HG03439 (cell line): ENCODE measurements around the gene OSBPL2.

Source experiments
- ATAC-seq: cut with Tn5 transposase; IDR thresholded peaks from one replicate; pipeline ENCODE4 v1.9.1; 2021; ENCODE audit warnings: mild to moderate bottlenecking, moderate library complexity; ENCODE audit not compliant: unreplicated experiment

OSBPL2 gene

DNA sequence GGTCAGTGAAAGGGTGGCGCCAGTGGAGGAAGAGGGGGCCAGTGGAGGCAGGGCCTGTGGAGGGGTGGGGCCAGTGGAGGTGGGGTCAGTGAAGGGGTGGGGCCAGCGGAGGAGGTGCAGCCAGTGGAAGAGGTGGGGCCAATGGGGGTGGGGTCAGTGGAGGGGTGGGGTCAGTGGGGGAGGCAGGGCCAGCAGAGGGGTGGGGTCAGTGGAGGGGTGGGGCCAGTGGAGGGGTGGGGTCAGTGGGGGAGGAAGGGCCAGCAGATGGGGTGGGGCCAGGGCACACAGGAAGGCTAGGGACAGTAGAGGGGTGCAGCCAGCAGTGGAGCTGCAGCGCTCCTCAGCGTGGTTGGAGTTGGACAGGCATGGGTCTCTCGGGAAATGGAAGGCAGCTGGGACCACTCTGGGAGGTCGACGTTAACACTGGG is 83.2 kb downstream of the OSBPL2 start:
- no peak for ATAC-seq

GRCh38 chr20:62321975-62322374 is 83.7 kb downstream of the OSBPL2 start:
- ATAC-seq: no peak

GRCh38 chr20:62322492-62323041 is 84.2 kb downstream of the OSBPL2 start:
- no peak for ATAC-seq

GRCh38 chr20:62323146-62323979 is 85.0 kb downstream of the OSBPL2 start:
- no peak for ATAC-seq

DNA sequence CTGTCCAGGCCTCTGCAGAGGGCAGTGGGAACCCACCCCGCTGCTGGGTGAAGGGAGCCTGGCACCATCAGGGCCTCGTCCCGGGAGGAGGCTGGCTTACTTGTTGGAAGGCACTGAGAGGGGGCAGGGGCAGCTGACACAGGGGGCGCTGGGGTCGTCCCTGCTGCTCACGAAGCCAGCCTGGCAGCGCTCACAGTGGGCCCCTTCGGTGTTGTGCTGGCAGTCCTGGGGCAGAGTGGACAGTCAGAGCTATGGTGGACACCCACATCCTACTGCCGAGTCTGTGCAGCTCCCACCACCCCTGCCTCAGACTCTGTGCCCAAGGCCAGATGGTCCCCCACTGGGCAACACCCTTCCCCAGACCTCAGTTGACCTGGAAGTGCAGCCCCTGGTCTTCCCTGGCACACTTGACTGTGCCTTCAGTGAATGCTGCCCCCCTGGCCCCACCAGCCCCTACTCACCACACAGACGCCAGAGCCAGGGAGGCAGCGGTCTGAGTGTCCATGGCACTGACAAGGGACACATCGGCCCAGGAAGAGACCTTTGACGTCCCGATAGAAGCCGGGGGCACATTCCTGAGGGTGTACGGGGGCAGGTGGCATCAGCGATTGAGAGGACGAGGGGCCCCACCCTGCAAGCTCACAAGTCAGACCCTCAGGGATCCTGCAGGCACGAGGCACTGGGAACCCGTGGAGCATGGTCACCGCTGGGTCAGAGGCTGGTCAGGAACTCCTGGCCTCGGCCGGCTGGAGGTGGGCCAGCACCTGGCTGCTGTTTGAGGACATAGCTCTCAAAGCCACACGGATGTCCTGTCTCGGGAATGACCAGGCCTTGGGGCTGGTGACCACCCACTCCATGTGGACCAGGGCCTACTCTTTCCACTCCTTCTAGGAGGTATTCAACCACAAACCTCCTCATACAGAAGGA is 85.9 kb downstream of the OSBPL2 start:
- ATAC-seq: no peak

- no peak for ATAC-seq
These were observed 87.0 kb downstream of the OSBPL2 start for GRCh38 chr20:62325172-62325905.

GRCh38 chr20:62326559-62326958 is 88.2 kb downstream of the OSBPL2 start:
- ATAC-seq: no peak

DNA sequence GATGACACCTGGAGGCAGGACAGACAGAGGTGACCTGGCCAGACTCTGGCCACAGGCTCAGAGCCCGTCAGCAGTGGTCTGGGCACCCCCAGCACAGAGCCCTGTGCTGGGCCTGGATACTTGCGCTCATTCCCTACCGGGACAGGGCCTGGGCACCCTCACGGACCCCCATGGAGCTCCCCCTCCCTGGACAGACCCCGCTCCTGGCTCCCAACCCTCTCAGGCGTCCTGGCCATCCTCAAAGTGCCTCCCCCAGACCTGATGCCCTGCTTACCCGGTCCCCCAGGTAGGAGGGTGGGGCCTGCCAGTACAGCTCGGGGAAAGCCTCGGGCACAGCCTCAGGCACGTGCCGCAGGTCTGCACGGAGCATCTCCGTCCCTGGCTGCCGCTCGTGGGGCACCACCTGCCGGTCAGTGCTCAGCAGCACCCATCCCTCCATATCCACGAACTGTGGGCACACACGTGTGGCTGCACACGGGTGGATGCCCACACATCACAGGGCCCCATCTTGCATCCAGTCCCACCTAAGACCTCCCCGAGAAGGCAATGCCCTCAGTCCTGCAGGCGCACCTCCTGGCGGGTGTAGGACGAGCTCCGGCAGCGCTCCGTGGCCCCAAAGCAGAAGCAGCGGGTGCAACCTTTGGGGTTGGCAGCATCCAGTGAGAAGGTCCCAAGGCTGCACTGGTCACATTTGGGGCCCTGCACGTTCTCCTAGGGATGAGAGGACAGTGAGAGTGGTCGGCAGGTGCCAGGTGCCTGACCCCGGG is 88.8 kb downstream of the OSBPL2 start:
- no peak for ATAC-seq

GRCh38 chr20:62327726-62328495 is 89.6 kb downstream of the OSBPL2 start:
- no peak for ATAC-seq

- no peak for ATAC-seq
These were observed 90.5 kb downstream of the OSBPL2 start for GRCh38 chr20:62328684-62329388.

DNA sequence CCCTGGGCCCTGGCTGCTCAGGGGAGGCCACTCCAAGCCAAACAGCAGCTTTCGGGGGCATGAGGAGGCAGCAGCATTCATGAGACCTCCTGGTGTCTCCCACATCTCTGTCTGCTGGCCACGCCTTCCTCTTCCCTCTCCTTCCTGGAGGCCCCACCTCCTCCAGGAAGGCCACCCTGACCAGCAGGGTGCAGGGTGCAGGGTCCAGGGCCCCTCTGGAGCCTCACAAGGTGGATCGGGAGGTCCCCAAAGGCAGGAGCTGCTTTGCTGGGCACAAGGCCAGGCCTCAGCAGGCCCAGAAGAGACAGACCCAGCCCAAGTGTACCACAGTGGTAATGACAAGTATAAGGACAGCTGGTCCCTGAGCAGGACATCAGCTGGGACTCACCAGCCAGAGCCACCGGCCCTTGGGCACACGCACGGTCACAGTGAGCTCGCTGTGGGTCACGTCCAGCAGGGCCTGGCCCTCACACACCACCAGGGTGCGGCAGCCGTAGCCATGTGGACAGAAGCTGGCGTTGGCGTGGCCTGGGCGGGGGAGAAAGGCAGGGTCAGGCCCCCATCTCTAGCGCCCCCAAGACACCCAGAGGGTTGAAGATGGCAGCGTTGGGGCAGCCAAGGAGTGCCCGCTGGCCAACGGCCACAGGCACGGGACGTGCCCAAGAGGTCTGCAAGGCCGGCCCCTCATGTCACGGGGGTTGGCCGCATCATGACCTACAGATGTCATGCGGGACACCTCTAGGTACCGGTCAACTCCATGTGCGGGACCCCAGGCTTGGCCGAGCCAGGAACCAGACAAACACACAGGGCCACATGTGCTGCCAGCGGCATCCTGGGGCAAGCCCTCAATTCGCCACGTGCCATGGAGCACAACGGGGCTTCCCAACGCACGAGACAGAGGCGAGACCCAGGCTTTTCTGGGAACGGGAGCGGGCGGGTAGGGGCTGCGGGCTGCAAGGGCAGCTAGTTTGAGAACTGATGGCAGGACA is 91.4 kb downstream of the OSBPL2 start:
- ATAC-seq: no peak

GRCh38 chr20:62330576-62331317 is 92.4 kb downstream of the OSBPL2 start:
- ATAC-seq: no peak

- ATAC-seq: no peak
These were observed 93.0 kb downstream of the OSBPL2 start for GRCh38 chr20:62331347-62331746.

DNA sequence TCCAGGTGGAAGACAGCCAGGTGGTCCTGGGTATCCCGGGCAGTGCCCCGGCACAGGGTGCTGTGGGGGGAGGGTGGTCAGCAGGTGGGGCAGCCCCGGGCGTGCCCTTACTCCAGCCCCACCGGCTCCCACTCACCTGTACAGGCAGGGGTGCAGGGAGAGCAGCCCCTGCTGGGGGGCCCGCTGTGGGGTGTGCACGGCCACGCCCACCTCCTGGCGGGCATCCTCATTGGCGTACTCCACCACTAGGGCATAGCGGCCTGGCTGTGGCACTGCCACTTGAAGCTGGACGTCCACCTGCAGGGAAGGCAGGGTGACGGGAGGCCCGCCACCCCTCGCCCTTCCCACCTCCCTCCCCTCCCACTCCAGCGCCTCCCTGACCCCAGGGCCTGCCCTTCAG is 94.1 kb downstream of the OSBPL2 start:
- no peak for ATAC-seq

DNA sequence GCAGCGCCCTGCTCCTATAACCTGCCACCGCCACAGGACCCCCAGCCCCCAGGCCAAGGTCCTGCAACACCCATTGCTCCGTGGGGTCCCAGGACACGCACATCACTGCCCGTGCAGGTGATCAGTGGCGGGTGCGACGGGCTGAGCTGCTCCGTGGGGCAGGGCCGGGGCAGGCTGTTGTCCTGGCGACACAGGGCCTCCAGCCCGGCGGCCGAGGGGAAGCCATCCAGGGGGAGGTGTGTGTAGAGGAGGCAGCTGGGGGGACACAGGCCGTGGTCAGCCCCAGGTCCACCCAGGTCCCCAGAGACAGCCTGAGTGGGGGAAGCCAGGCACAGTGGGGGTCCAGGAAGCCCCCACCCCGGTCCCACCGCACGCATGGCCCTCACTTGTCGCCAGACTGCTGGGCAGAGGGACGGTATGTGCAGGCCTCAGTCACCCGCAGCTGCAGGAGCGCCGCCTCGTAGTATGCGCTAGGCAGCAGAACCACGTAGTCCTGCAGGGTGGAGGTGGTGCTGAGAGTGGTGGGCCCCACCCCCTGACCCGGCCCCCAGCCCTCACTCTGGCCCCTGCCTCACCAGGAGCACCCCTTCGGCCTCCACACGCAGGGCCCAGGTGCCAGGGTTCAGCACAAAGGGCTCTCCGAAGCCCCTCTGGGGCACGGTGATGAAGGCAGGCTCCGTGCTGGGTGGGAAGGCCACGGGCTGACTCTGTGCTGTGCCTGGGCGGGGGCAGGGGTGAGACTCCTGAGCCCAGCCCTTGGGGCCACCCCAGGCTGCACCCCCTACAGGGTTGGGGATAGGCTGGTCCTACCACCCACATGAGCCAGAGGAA is 94.9 kb downstream of the OSBPL2 start:
- ATAC-seq: no peak
